GM19193 (cell line): ENCODE measurements around the gene GABBR1.

Source experiments
- POLR2A ChIP-seq: IDR thresholded peaks from 4 replicates; pipeline ENCODE4 v1.6.1; 2011; ENCODE audit not compliant: insufficient read depth, insufficient read length; ENCODE audit errors: extremely low read depth

The GABBR1 gene

GRCh38 chr6:29632789-29633533 is at the start of gene GABBR1:
TSS of gene GABBR1 (minus strand) at chr6:29633183. CDS start at chr6:29632385, 798 bp downstream.
- no peak for TF ChIP-seq POLR2A

DNA sequence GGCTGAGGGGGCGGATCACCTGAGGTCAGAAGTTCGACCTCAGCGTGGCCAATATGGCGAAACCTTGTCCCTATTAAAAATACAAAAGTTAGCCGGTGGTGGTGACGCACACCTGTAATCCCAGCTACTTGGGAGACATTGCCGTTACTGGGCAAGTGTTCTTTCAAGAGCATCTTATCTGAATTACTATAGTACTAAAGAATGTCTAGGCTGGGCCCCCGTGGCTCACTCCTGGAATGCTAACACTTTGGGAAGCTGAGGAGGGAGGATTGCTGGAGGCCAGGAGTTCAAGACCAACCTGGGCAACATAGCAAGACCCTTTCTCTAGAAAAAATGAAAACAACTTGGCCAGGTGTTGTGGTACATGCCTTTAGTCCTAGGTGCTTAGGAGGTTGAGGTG is 48.8 kb upstream of the GABBR1 start:
- no peak for TF ChIP-seq POLR2A

- no peak for TF ChIP-seq POLR2A
Measured at GRCh38 chr6:29680904-29681303, 47.9 kb upstream of the GABBR1 start, which contains the start of gene ZFP57. TSS of gene ZFP57 (minus strand) at chr6:29681152. CDS start at chr6:29677003, 4,149 bp downstream.

GRCh38 chr6:29680416-29680815 is 47.4 kb upstream of the GABBR1 start:
- no peak for TF ChIP-seq POLR2A

GRCh38 chr6:29679962-29680361 is 47.0 kb upstream of the GABBR1 start:
- no peak for TF ChIP-seq POLR2A

DNA sequence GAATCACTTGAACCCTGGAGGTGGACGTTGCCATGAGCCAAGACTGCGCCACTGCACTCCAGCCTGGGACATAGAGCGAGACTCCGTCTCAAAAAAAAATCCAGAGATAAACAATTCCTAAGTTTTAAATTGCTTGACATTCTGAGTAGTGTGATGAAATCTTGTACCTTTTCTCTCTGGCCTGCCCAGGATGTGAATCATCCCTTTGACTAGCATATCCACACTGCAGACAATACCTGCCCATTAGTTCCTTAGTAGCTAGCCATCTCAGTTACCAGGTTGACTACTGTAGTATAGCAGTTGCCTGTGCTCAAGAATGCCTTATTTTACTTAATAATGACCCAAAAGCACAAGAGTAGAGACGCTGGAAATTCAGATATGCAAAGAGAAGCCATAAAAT is 45.1 kb upstream of the GABBR1 start:
- TF ChIP-seq POLR2A: no peak

- TF ChIP-seq POLR2A: no peak
Measured at GRCh38 chr6:29676981-29677601, 44.1 kb upstream of the GABBR1 start.

- TF ChIP-seq POLR2A: no peak
Measured at GRCh38 chr6:29675561-29675960, 42.6 kb upstream of the GABBR1 start.

- no peak for TF ChIP-seq POLR2A
Measured at GRCh38 chr6:29674008-29674407, 41.0 kb upstream of the GABBR1 start.

DNA sequence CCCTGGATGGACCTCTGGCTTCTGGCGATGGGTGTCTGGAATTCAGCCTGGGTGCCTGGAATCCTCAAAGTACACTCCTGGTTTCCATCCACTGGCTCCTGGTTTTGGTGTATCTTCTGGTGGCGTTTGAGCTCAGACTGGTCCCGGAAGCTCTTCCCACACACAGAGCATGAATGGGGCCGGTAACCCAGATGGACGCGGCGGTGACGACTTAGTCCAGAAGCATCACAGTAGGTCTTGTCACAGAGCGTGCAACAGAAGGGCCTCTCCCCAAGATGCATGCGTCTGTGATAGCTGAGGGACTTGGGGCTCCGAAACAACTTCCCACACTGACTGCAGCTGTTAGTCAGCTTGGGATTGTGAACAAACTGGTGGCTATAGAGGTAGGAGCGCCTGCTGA is 40.2 kb upstream of the GABBR1 start:
- no peak for TF ChIP-seq POLR2A

DNA sequence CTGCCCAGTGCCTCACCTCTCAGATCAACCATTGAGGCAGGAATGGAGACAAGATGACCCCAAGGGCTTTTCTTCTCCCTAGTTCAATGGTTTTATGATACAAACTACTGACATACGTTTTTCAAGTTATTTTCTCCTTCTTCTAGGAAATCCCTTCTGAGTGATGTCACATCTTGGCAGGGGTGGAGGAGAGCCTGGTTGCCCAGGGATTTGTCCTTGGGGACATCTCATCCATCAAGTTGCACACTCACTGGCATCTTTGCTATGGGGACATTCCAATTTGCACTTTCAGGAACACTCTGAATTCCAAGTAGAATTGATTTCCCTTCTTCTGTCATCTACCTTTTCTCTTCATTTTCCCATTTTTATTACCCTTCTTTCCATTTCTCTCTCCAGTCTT is 38.0 kb upstream of the GABBR1 start:
- TF ChIP-seq POLR2A: no peak

DNA sequence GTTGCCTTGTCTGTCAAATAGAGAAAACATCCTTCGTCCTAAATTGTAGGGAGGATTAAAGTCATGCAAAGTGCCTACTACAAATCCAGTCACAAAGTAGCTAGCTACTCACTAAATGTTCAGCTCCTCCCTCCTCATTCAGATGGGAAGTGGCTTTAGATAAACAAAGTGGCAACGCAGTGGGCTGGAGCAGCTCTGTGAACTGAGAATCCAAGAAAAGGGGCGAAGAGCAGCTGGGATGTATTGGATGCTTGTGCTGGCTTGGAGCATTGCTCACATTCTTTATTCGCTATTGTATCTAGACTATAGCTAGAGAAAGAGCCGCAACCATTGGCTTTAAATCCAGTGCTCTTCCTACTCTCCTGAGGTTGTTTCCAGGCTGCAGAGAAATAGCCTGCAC is 34.2 kb upstream of the GABBR1 start:
- TF ChIP-seq POLR2A: no peak

DNA sequence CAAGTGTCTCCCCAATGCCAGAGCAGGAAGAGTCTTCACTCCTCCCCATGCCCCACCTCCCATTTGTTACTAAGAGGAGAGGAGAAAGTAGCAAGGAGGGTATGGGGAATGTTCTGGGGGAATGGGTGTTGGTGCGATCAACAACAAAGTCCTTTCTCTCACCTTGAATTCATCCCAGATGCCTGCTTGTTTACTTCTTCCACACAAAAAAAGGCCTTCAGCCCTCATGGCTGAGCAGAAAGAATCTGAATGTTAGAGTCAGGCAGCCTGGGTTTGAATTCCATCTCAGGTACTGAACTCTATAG is 33.8 kb upstream of the GABBR1 start:
- no peak for TF ChIP-seq POLR2A

DNA sequence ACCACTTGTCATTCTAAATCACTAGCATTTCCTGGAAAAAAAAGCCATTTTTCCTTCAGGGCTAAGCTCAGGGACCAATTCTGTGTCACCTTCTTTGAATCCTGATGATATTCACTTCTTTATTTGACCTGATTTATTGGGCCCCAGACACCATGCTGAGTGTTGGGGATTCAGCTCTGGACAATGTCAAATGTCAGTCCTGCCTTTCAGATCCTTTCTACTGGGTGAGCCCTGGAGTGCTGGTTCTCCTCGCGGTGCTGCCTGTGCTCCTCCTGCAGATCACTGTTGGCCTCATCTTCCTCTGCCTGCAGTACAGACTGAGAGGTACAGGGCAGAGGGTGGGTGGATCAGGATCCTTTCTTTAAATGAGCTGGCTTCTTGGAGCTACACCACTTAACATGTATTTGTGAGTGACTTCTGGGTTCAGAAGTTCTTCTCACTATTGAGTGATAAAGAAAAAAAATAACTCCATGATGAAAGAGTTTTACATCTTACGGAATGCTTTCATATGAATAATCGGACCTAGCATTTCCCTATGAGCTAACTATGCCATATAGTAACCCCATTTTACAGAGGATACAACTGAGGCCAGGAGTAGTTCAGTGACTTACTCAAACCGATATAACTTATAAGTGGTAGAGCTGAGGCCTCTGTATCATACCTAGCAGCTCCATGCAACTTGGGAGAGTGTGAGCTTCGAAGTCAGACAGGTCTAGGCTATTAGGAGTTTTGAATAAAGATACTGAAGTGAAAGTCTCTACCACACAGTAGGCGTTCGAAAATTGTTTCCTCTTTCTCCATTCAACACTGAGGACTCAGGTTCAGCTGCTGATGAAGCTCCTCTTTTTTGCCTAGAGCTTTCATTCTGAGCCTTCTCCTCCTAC is 33.2 kb upstream of the GABBR1 start:
- TF ChIP-seq POLR2A: no peak

DNA sequence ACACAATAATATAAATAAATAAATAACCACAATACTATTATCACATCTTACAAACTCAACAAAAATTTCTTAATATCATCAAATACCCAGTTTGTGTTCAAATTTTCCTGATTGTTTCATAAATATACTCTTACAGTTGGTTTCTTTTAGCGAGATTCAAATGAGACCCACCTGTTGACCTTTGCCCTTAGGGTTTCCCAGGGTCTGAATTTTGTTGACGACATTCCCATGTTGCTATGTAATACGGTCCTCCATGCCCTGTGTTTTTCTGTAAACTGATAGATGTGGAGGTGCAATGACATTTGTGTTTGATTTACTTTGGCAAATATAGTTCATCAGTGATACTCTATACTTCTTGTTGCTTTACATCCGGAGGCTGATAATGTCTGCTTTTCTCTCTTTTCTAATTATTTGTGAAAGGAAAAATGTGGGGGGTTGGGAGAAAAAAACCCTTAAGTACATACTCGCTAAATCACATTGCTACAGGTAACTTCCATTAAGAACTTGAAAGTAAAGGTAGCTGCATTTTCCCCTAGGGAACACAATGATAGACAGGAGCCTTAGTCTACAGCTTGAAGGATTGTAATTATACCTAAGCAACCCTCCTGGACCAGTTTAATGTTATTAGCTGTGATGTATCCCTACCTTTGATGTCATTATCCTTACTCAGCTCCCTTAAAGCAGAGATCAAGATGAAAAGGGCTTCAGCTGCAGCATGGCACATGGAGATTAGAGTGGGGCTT is 30.5 kb upstream of the GABBR1 start:
- no peak for TF ChIP-seq POLR2A
